Measurements from ENCODE around the gene ZNF776. TPM values are rescaled to one million over a fixed set of nuclear protein-coding genes. Genes with fewer than 3 reads are reported as not detected.
A peak's percentile ranks its signal among the peaks of the same experiment; 100 is the strongest.
"Not testable (repeated sequence)": the region's sequence is repeated elsewhere in the genome, so short reads cannot be mapped to it uniquely, and the experiment has no call there.

Gene ZNF776
- total and polyA plus RNA-seq, 5 donors from 2014 or later: 2.9 to 15.4 (median 9.1) TPM

GRCh38 chr19:57778336-57778735 is 31.7 kb downstream of the ZNF776 start:
- DNase-seq (no peak), ATAC-seq (ENCODE audit: low read depth in 2 of 2) (no peak)
- Mint-ChIP-seq H3K4me3 (no peak overlapping the region), H3K4me1 (peaks cover 0 to 20% (median 2%) of the 10 kb centered on the region in 4 donors), H3K27ac (no peak overlapping the region), H3K36me3 (peaks cover 66% of the 10 kb centered on the region), H3K9me3 (peaks cover 0 to 78% (median 50%) of the 10 kb centered on the region in 7 donors), H3K27me3 (no peaks in the 10 kb centered on the region)
- Histone ChIP-seq H3K9me3 (ENCODE audit: control insufficient read depth in 2 of 2, low read length in 2 of 2) (peaks cover 68 to 95% of the 10 kb centered on the region in 2 experiments), H3K4me3 (ENCODE audit: low read depth, low read length) (peak overlapping the region; percentile 17), H3K4me1 (ENCODE audit: control insufficient read depth, insufficient read depth, low read length, poor library complexity, severe bottlenecking) (no peaks in the 10 kb centered on the region), H3K36me3 (ENCODE audit: control insufficient read depth, insufficient read depth, low read length) (peaks cover 76% of the 10 kb centered on the region), H3K27ac (ENCODE audit: insufficient read depth, low read length, poor library complexity, severe bottlenecking) (no peak overlapping the region), H3K27me3 (ENCODE audit: control insufficient read depth, insufficient read depth, low read length) (no peaks in the 10 kb centered on the region)

- no peak overlapping the region for H3K27ac Mint-ChIP-seq
- peaks cover 60% of the 10 kb centered on the region for H3K36me3 Mint-ChIP-seq
Measured at GRCh38 chr19:57779220-57779845, 32.7 kb downstream of the ZNF776 start.

GRCh38 chr19:57786286-57786685 is 39.7 kb downstream of the ZNF776 start:
- H3K27me3 Mint-ChIP-seq: no peaks in the 10 kb centered on the region
- peaks cover 0 to 63% (median 32%) of the 10 kb centered on the region in 7 donors for H3K9me3 Mint-ChIP-seq
- Histone ChIP-seq H3K36me3 (ENCODE audit: control insufficient read depth, insufficient read depth, low read length) (peaks cover 10% of the 10 kb centered on the region), H3K4me1 (ENCODE audit: control insufficient read depth, insufficient read depth, low read length, poor library complexity, severe bottlenecking) (no peaks in the 10 kb centered on the region), H3K9me3 (ENCODE audit: control insufficient read depth in 2 of 2, low read length in 2 of 2) (peaks cover 47 to 91% of the 10 kb centered on the region in 2 experiments), H3K27me3 (ENCODE audit: control insufficient read depth, insufficient read depth, low read length) (no peaks in the 10 kb centered on the region), H3K4me3 (ENCODE audit: low read depth, low read length) (no peak overlapping the region), H3K27ac (ENCODE audit: insufficient read depth, low read length, poor library complexity, severe bottlenecking) (no peak overlapping the region)
- H3K36me3 Mint-ChIP-seq: peaks cover 36% of the 10 kb centered on the region
- H3K4me1 Mint-ChIP-seq: peaks cover 0 to 8% (median 0%) of the 10 kb centered on the region in 4 donors
- no peak overlapping the region for H3K27ac Mint-ChIP-seq
- no peak for DNase-seq
- no peak for ATAC-seq (ENCODE audit: low read depth in 2 of 2)
- H3K4me3 Mint-ChIP-seq: no peak overlapping the region

More at GRCh38 chr19:57779220-57779845, 32.7 kb downstream of the ZNF776 start:
- peak in 1 of 3 donors; percentile 25 for DNase-seq
- Histone ChIP-seq H3K27me3 (ENCODE audit: control insufficient read depth, insufficient read depth, low read length) (no peaks in the 10 kb centered on the region), H3K36me3 (ENCODE audit: control insufficient read depth, insufficient read depth, low read length) (peaks cover 71% of the 10 kb centered on the region), H3K27ac (ENCODE audit: insufficient read depth, low read length, poor library complexity, severe bottlenecking) (no peak overlapping the region), H3K4me1 (ENCODE audit: control insufficient read depth, insufficient read depth, low read length, poor library complexity, severe bottlenecking) (no peaks in the 10 kb centered on the region), H3K4me3 (ENCODE audit: low read depth, low read length) (peak overlapping the region; percentile 27), H3K9me3 (ENCODE audit: control insufficient read depth in 2 of 2, low read length in 2 of 2) (peaks cover 67 to 95% of the 10 kb centered on the region in 2 experiments)
- Mint-ChIP-seq H3K4me1 (peaks cover 0 to 16% (median 0%) of the 10 kb centered on the region in 4 donors), H3K9me3 (peaks cover 0 to 74% (median 46%) of the 10 kb centered on the region in 7 donors), H3K4me3 (peak overlapping the region in 1 of 4 donors; percentile 13), H3K27me3 (no peaks in the 10 kb centered on the region)
- no peak for ATAC-seq (ENCODE audit: low read depth in 2 of 2)

DNA sequence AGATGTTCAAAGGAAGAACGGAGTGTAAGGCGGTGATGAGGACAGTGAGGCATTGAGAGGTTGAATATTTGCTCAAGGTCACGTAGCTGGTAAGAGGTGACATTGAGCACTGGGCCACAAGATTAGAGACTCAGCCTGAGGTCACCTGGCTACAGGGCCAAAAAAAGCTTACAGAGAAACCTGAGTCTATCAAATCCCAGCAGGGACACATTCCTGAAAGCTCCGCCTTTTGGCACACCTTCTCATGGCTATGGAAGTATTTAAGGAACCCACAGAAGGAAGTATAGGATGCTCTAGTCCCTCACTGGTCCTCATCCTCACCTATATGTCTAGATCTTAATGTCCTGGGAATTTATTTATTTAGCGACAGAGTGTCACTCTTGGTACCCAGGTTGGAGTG is 40.3 kb downstream of the ZNF776 start:
- no peaks in the 10 kb centered on the region for H3K27me3 ChIP-seq (ENCODE audit: control insufficient read depth, insufficient read depth, low read length)
- Mint-ChIP-seq H3K4me3 (no peak overlapping the region), H3K4me1 (peaks cover 0 to 8% (median 0%) of the 10 kb centered on the region in 4 donors), H3K27me3 (no peaks in the 10 kb centered on the region), H3K9me3 (peaks cover 0 to 63% (median 31%) of the 10 kb centered on the region in 7 donors), H3K27ac (no peak overlapping the region), H3K36me3 (peaks cover 34% of the 10 kb centered on the region)
- H3K36me3 ChIP-seq (ENCODE audit: control insufficient read depth, insufficient read depth, low read length): peaks cover 9% of the 10 kb centered on the region
- peaks cover 45 to 91% of the 10 kb centered on the region in 2 experiments for H3K9me3 ChIP-seq (ENCODE audit: control insufficient read depth in 2 of 2, low read length in 2 of 2)
- ATAC-seq (ENCODE audit: low read depth in 2 of 2) (no peak), DNase-seq (no peak)
- H3K4me1 ChIP-seq (ENCODE audit: control insufficient read depth, insufficient read depth, low read length, poor library complexity, severe bottlenecking): no peaks in the 10 kb centered on the region
- H3K27ac ChIP-seq (ENCODE audit: insufficient read depth, low read length, poor library complexity, severe bottlenecking): no peak overlapping the region
- no peak overlapping the region for H3K4me3 ChIP-seq (ENCODE audit: low read depth, low read length)

DNA sequence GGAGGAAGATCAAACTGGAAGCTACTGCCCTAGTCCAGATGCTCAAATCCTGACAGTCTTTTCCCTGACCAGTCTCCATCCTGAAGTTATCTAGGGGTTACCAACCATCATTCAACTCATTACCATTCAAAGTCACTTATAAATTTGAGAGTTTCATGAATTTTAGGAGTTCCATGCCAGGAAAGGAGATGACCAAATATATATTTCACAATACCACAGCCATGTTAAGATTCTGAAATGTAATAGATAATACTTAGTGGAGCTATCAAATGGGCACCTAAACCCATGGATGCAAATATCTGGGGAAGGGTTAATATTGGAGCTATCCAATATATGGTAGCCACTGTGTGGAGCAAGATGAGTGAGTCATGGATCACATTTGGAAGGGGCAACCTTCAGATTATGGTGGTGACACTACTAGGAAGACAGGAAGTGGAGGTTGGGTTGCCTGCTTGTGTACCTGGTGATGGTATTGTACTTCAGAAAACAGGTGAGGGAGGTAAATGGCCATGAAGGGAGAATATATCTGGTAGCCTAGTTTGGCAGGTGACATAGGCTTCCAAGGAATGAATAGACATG is 41.6 kb downstream of the ZNF776 start:
- Histone ChIP-seq H3K4me3 (ENCODE audit: low read depth, low read length) (no peak overlapping the region), H3K36me3 (ENCODE audit: control insufficient read depth, insufficient read depth, low read length) (peaks cover 15% of the 10 kb centered on the region), H3K27me3 (ENCODE audit: control insufficient read depth, insufficient read depth, low read length) (no peaks in the 10 kb centered on the region), H3K27ac (ENCODE audit: insufficient read depth, low read length, poor library complexity, severe bottlenecking) (no peak overlapping the region), H3K4me1 (ENCODE audit: control insufficient read depth, insufficient read depth, low read length, poor library complexity, severe bottlenecking) (no peaks in the 10 kb centered on the region), H3K9me3 (ENCODE audit: control insufficient read depth in 2 of 2, low read length in 2 of 2) (peaks cover 49 to 91% of the 10 kb centered on the region in 2 experiments)
- H3K27ac Mint-ChIP-seq: no peak overlapping the region
- ATAC-seq (ENCODE audit: low read depth in 2 of 2) (no peak), DNase-seq (no peak)
- H3K36me3 Mint-ChIP-seq: peaks cover 34% of the 10 kb centered on the region
- H3K4me1 Mint-ChIP-seq: peaks cover 0 to 8% (median 0%) of the 10 kb centered on the region in 4 donors
- H3K4me3 Mint-ChIP-seq: peak overlapping the region in 1 of 4 donors; percentile 51
- peaks cover 0 to 62% (median 23%) of the 10 kb centered on the region in 7 donors for H3K9me3 Mint-ChIP-seq
- H3K27me3 Mint-ChIP-seq: no peaks in the 10 kb centered on the region

GRCh38 chr19:57789288-57789687 is 42.7 kb downstream of the ZNF776 start:
- peaks cover 37% of the 10 kb centered on the region for H3K36me3 Mint-ChIP-seq

GRCh38 chr19:57796580-57796979 is 50.0 kb downstream of the ZNF776 start:
- Mint-ChIP-seq H3K9me3 (peaks cover 0 to 27% (median 4%) of the 10 kb centered on the region in 7 donors), H3K36me3 (peaks cover 33% of the 10 kb centered on the region)
- not testable (repeated sequence) for H3K4me3 ChIP-seq (ENCODE audit: low read depth, low read length); DNase-seq; H3K27me3 Mint-ChIP-seq; H3K27ac Mint-ChIP-seq; H3K27me3 ChIP-seq (ENCODE audit: control insufficient read depth, insufficient read depth, low read length); ATAC-seq (ENCODE audit: low read depth in 2 of 2); H3K4me3 Mint-ChIP-seq; H3K4me1 Mint-ChIP-seq; H3K27ac ChIP-seq (ENCODE audit: insufficient read depth, low read length, poor library complexity, severe bottlenecking); H3K4me1 ChIP-seq (ENCODE audit: control insufficient read depth, insufficient read depth, low read length, poor library complexity, severe bottlenecking)
- Histone ChIP-seq H3K36me3 (ENCODE audit: control insufficient read depth, insufficient read depth, low read length) (peaks cover 22% of the 10 kb centered on the region), H3K9me3 (ENCODE audit: control insufficient read depth in 2 of 2, low read length in 2 of 2) (peaks cover 14 to 44% of the 10 kb centered on the region in 2 experiments)

More at GRCh38 chr19:57789288-57789687, 42.7 kb downstream of the ZNF776 start:
- Mint-ChIP-seq H3K27me3 (no peaks in the 10 kb centered on the region), H3K9me3 (peaks cover 0 to 64% (median 24%) of the 10 kb centered on the region in 7 donors), H3K27ac (no peak overlapping the region), H3K4me1 (peaks cover 0 to 8% (median 0%) of the 10 kb centered on the region in 4 donors), H3K4me3 (no peak overlapping the region)
- Histone ChIP-seq H3K27me3 (ENCODE audit: control insufficient read depth, insufficient read depth, low read length) (no peaks in the 10 kb centered on the region), H3K9me3 (ENCODE audit: control insufficient read depth in 2 of 2, low read length in 2 of 2) (peaks cover 52 to 93% of the 10 kb centered on the region in 2 experiments), H3K27ac (ENCODE audit: insufficient read depth, low read length, poor library complexity, severe bottlenecking) (no peak overlapping the region), H3K36me3 (ENCODE audit: control insufficient read depth, insufficient read depth, low read length) (peaks cover 17% of the 10 kb centered on the region), H3K4me1 (ENCODE audit: control insufficient read depth, insufficient read depth, low read length, poor library complexity, severe bottlenecking) (no peaks in the 10 kb centered on the region), H3K4me3 (ENCODE audit: low read depth, low read length) (no peak overlapping the region)
- no peak for DNase-seq
- no peak for ATAC-seq (ENCODE audit: low read depth in 2 of 2)

Measured in CD4-positive, CD25-positive, alpha-beta regulatory T cell (primary cell).